H1 (cell line): Measurements from ENCODE around the gene PKMYT1. TPM values are rescaled to one million over a fixed set of nuclear protein-coding genes. Genes with fewer than 3 reads are reported as not detected.

ENCODE experiments used
- ASH2L ChIP-seq: fragments of 200-600, 300-600 bp; sonication (generic); IDR thresholded peaks from one replicate; pipeline ENCODE4 v1.7.1; 2017; ENCODE audit warnings: low read length
- CREB1 ChIP-seq: IDR thresholded peaks from 2 replicates; pipeline ENCODE4 v1.6.1; 2012; ENCODE audit warnings: inconsistent platforms
- EGR1 ChIP-seq: IDR thresholded peaks from 2 replicates; pipeline ENCODE4 v1.6.1; 2011; ENCODE audit warnings: low read depth, low read length, borderline replicate concordance
- EZH2 ChIP-seq: fragments of 200-600 bp; sonication (generic); IDR thresholded peaks from 2 replicates; pipeline ENCODE4 v1.7.1; 2012; ENCODE audit warnings: low read depth, mild to moderate bottlenecking, moderate library complexity, low read length, inconsistent platforms; ENCODE audit not compliant: severe bottlenecking
- GTF2F1 ChIP-seq: IDR thresholded peaks from 2 replicates; pipeline ENCODE4 v1.6.1; 2012; ENCODE audit warnings: low read depth, low read length, improper control_type of control experiment, borderline replicate concordance
- JUND ChIP-seq: IDR thresholded peaks from 2 replicates; pipeline ENCODE4 v1.6.1; 2011; ENCODE audit warnings: mild to moderate bottlenecking, improper control_type of control experiment, low read length
- PHF8 ChIP-seq: fragments of 200-600 bp; sonication (generic); conservative IDR thresholded peaks from 2 replicates; pipeline ENCODE4 v1.7.1; 2012; ENCODE audit warnings: low read depth, mild to moderate bottlenecking, inconsistent platforms, low read length, moderate library complexity
- POLR2A ChIP-seq, 2 experiments: IDR thresholded peaks; 1 replicate in 1 of 2; 2 replicates in 1 of 2; pipeline ENCODE4 v1.6.1; 2011; ENCODE audit warnings: low read depth in 2 of 2, low read length in 2 of 2, mild to moderate bottlenecking in 2 of 2; ENCODE audit errors: control extremely low read depth in 1 of 2
- POLR2AphosphoS5 ChIP-seq: IDR thresholded peaks from 2 replicates; pipeline ENCODE4 v1.6.1; 2011; ENCODE audit warnings: low read depth, low read length
- RAD21 ChIP-seq, 2 experiments: IDR thresholded peaks in 1 of 2; conservative IDR thresholded peaks in 1 of 2; 2 replicates each; pipeline ENCODE4 v1.6.1; 2011; ENCODE audit warnings: low read depth in 2 of 2, low read length in 2 of 2, improper control_type of control experiment in 1 of 2, inconsistent platforms in 1 of 2, mild to moderate bottlenecking in 1 of 2, moderate library complexity in 1 of 2
- RNF2 ChIP-seq: fragments of 200-900, 300-1000 bp; sonication (generic); IDR thresholded peaks from 2 replicates; pipeline ENCODE4 v1.7.1; 2016; ENCODE audit warnings: borderline replicate concordance, low read depth, mild to moderate bottlenecking, antibody characterized with exemption, low read length; ENCODE audit not compliant: poor library complexity, severe bottlenecking; ENCODE audit errors: missing control alignments
- RXRA ChIP-seq: IDR thresholded peaks from 2 replicates; pipeline ENCODE4 v1.6.1; 2011; ENCODE audit warnings: low read depth, mild to moderate bottlenecking, low read length, moderate library complexity; ENCODE audit not compliant: insufficient read depth
- SIN3A ChIP-seq, 2 experiments: IDR thresholded peaks in 1 of 2; conservative IDR thresholded peaks in 1 of 2; 2 replicates each; pipeline ENCODE4 v1.6.1; 2011 to 2012; ENCODE audit warnings: low read length in 2 of 2, improper control_type of control experiment in 1 of 2, low read depth in 1 of 2, mild to moderate bottlenecking in 1 of 2
- SP1 ChIP-seq: IDR thresholded peaks from 2 replicates; pipeline ENCODE4 v1.6.1; 2011; ENCODE audit warnings: low read depth, low read length
- SP4 ChIP-seq: IDR thresholded peaks from 2 replicates; pipeline ENCODE4 v1.6.1; 2012; ENCODE audit warnings: low read length, inconsistent platforms
- TCF12 ChIP-seq: IDR thresholded peaks from 2 replicates; pipeline ENCODE4 v1.6.1; 2011; ENCODE audit warnings: low read depth, mild to moderate bottlenecking, low read length
- YY1 ChIP-seq: IDR thresholded peaks from 2 replicates; pipeline ENCODE4 v1.6.1; 2011; ENCODE audit warnings: low read depth, mild to moderate bottlenecking, low read length
- polyA plus RNA-seq, 7 experiments: library from polyadenylated mRNA; depleted of rRNA in 3 of 7; stranded (reverse) in 5 of 7; unstranded in 2 of 7; fragments of >200 nt in 5 of 7; fragments of 200-250 nt in 2 of 7; gene quantifications; 1 replicate in 5 of 7; 2 replicates in 1 of 7; 4 replicates in 1 of 7; pipeline versions ENCODE4 v1.2.1 to v1.2.3, GENCODE V29; 2011 to 2013; ENCODE audit warnings: missing spikeins in 2 of 7, mixed read lengths in 2 of 7
- total RNA-seq: library from RNA; stranded (reverse); fragmentation: NEBNext Ultra II Directional; extraction: Animal tissue kit (Norgen Biotek cat#: 25700); gene quantifications from 2 replicates; pipeline ENCODE4 v1.2.1, GENCODE V29; 2021
- TF ChIP-seq, protein P1 (sequence below): IDR thresholded peaks from 2 replicates; pipeline ENCODE4 v1.6.1; 2012; ENCODE audit warnings: low read length, inconsistent platforms

The PKMYT1 gene
- total and polyA plus RNA-seq, 2 of the 8 experiments (the other 6 are each of a cell fraction or from before 2014, with no cell fraction given): 74.7 to 85.2 TPM

DNA sequence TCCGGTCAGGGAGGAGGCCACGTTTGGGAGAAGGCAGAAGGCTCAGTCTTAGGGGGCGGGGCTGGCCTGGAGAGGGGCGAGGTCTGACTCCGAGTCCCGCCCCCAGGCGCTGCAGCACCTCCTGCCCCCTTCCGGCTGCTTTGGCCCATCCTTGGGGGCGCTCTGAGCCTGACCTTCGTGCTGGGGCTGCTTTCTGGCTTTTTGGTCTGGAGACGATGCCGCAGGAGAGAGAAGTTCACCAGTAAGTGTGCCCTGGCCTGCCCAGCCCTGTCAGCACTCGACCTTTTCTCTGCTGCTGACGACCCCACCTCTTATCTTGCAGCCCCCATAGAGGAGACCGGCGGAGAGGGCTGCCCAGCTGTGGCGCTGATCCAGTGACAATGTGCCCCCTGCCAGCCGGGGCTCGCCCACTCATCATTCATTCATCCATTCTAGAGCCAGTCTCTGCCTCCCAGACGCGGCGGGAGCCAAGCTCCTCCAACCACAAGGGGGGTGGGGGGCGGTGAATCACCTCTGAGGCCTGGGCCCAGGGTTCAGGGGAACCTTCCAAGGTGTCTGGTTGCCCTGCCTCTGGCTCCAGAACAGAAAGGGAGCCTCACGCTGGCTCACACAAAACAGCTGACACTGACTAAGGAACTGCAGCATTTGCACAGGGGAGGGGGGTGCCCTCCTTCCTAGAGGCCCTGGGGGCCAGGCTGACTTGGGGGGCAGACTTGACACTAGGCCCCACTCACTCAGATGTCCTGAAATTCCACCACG lies 41.4 kb upstream of the PKMYT1 start (continued):
- peak; percentile 55 for TF ChIP-seq POLR2AphosphoS5
- no peak for TF ChIP-seq GTF2F1
- TF ChIP-seq JUND: no peak
- peak; percentile 50; the same call in 1 of the 2 replicates for TF ChIP-seq EGR1
- TF ChIP-seq RNF2: no peak
- TF ChIP-seq TCF12: no peak
- peak; percentile 56 for TF ChIP-seq ASH2L
- no peak for TF ChIP-seq RXRA
- TF ChIP-seq SIN3A (conservative IDR thresholded peaks at IDR 0.05 in 1 of 2, IDR thresholded peaks at IDR 0.05 in 1 of 2; ENCODE audit: low read depth in 1 of 2, low read length in 2 of 2): peak; percentile 72 to 74; a peak in 1 of 4 replicates
- TF ChIP-seq SP1: peak; percentile 66; the same call in 1 of the 2 replicates
- 0 out of 2 replicates have a peak, but pooled peaks have one; percentile 18 for TF ChIP-seq SP4
- TF ChIP-seq EZH2: no peak
- TF ChIP-seq CREB1: 0 out of 2 replicates have a peak, but pooled peaks have one; percentile 12
- TF ChIP-seq PHF8: no peak
- peak; percentile 25 to 32; a peak in 2 of 4 replicates for TF ChIP-seq RAD21 (IDR thresholded peaks at IDR 0.05 in 1 of 2, conservative IDR thresholded peaks at IDR 0.05 in 1 of 2; ENCODE audit: low read depth in 2 of 2, low read length in 2 of 2)
- 0 out of 2 replicates have a peak, but pooled peaks have one; percentile 48 for TF ChIP-seq YY1
- peak in 1 of 2 experiments; percentile 76; a peak in 1 of 3 replicates for TF ChIP-seq POLR2A (IDR thresholded peaks at IDR 0.05; ENCODE audit: control extremely low read depth in 1 of 2, low read depth in 2 of 2, low read length in 2 of 2)
- TF ChIP-seq, protein P1, sequence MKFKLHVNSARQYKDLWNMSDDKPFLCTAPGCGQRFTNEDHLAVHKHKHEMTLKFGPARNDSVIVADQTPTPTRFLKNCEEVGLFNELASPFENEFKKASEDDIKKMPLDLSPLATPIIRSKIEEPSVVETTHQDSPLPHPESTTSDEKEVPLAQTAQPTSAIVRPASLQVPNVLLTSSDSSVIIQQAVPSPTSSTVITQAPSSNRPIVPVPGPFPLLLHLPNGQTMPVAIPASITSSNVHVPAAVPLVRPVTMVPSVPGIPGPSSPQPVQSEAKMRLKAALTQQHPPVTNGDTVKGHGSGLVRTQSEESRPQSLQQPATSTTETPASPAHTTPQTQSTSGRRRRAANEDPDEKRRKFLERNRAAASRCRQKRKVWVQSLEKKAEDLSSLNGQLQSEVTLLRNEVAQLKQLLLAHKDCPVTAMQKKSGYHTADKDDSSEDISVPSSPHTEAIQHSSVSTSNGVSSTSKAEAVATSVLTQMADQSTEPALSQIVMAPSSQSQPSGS: peak; percentile 68; the same call in 1 of the 2 replicates
